Neural progenitor cell (in vitro differentiated cells): ENCODE measurements around the gene TUBA3E. TPM values are rescaled to one million over a fixed set of nuclear protein-coding genes. Genes with fewer than 3 reads are reported as not detected.
"Not testable (repeated sequence)": the region's sequence is repeated elsewhere in the genome, so short reads cannot be mapped to it uniquely, and the experiment has no call there.

Source experiments
- DNase-seq: peaks from one replicate; pipeline ENCODE4 v3.0.0-alpha.2; 2016; ENCODE audit warnings: low spot score
- H2AFZ ChIP-seq: fragments of 200-600 bp; sonication (generic); replicated peaks from 2 replicates; pipeline ENCODE4 v1.6.1; 2016; ENCODE audit warnings: antibody characterized with exemption
- H3F3A ChIP-seq: fragments of 200-600 bp; sonication (generic); 2 replicates; pipeline ENCODE4 v1.6.1; 2016; ENCODE audit warnings: antibody characterized with exemption, low read depth
- H3K27ac ChIP-seq: fragments of 200-600 bp; sonication (generic); 2 replicates; pipeline ENCODE4 v1.5.1; 2016; ENCODE audit warnings: mild to moderate bottlenecking
- H3K27me3 ChIP-seq: fragments of 200-600 bp; sonication (generic); 2 replicates; pipeline ENCODE4 v1.6.1; 2016; ENCODE audit warnings: mild to moderate bottlenecking, moderate library complexity
- H3K36me3 ChIP-seq: fragments of 200-600 bp; sonication (generic); 2 replicates; pipeline ENCODE4 v1.5.1; 2016
- H3K4me1 ChIP-seq: fragments of 200-600 bp; sonication (generic); 2 replicates; pipeline ENCODE4 v1.6.1; 2016; ENCODE audit warnings: mixed run types
- H3K4me2 ChIP-seq: fragments of 200-600 bp; sonication (generic); 2 replicates; pipeline ENCODE4 v1.6.1; 2016
- H3K4me3 ChIP-seq: fragments of 200-600 bp; sonication (generic); 2 replicates; pipeline ENCODE4 v1.5.1; 2016
- H3K79me2 ChIP-seq: fragments of 200-600 bp; sonication (generic); 2 replicates; pipeline ENCODE4 v1.6.1; 2016; ENCODE audit warnings: low read depth
- H3K9ac ChIP-seq: fragments of 200-600 bp; sonication (generic); 2 replicates; pipeline ENCODE4 v1.6.1; 2016
- H3K9me3 ChIP-seq: fragments of 200-600 bp; sonication (generic); 2 replicates; pipeline ENCODE4 v1.5.1; 2016; ENCODE audit warnings: low read depth
- H4K20me1 ChIP-seq: fragments of 200-600 bp; sonication (generic); 2 replicates; pipeline ENCODE4 v1.6.1; 2016; ENCODE audit warnings: low read depth
- H3K27ac Mint-ChIP-seq: 3 replicates; pipeline ENCODE4 v1.8.0; 2021; ENCODE audit warnings: mixed read lengths
- H3K27me3 Mint-ChIP-seq: 2 replicates; pipeline ENCODE4 v1.8.0; 2022; ENCODE audit warnings: low read depth, mild to moderate bottlenecking, inconsistent platforms, moderate library complexity, mixed read lengths; ENCODE audit not compliant: insufficient read depth
- H3K36me3 Mint-ChIP-seq: 3 replicates; pipeline ENCODE4 v1.8.0; 2021; ENCODE audit warnings: mixed read lengths
- H3K4me1 Mint-ChIP-seq: 3 replicates; pipeline ENCODE4 v1.8.0; 2021; ENCODE audit warnings: mixed read lengths
- H3K4me3 Mint-ChIP-seq: 3 replicates; pipeline ENCODE4 v1.8.0; 2021; ENCODE audit warnings: mild to moderate bottlenecking, moderate library complexity, mixed read lengths
- H3K9me3 Mint-ChIP-seq: 3 replicates; pipeline ENCODE4 v1.8.0; 2020; ENCODE audit warnings: mixed read lengths
- CTCF ChIP-seq: fragments of 200-600 bp; sonication (generic); IDR thresholded peaks from 2 replicates; pipeline ENCODE4 v1.5.1; 2017; ENCODE audit warnings: antibody characterized with exemption, mild to moderate bottlenecking
- EZH2 ChIP-seq: fragments of 200-600 bp; sonication (generic); IDR thresholded peaks from 2 replicates; pipeline ENCODE4 v1.6.1; 2017; ENCODE audit warnings: antibody characterized with exemption, mild to moderate bottlenecking, moderate library complexity
- EZH2phosphoT487 ChIP-seq: fragments of 200-600 bp; sonication (generic); IDR thresholded peaks from 2 replicates; pipeline ENCODE4 v1.6.1; 2017; ENCODE audit warnings: antibody characterized with exemption
- total RNA-seq: library from RNA; depleted of rRNA; stranded (reverse); fragments of >200 nt; gene quantifications from 2 replicates; pipeline ENCODE4 v1.2.3, GENCODE V29; 2015; ENCODE audit warnings: low replicate concordance

The TUBA3E gene
- total RNA-seq, 1 donor from 2014 or later = not detected

- H3K4me3 Mint-ChIP-seq = no peak overlapping the region
- no peak overlapping the region for H3K27ac Mint-ChIP-seq
- peaks cover 2% of the 10 kb centered on the region for H3K27me3 Mint-ChIP-seq
- Histone ChIP-seq H3K9ac (no peak overlapping the region), H3K4me1 (no peaks in the 10 kb centered on the region), H4K20me1 (peaks cover 22% of the 10 kb centered on the region), H3K4me2 (no peak overlapping the region), H3K36me3 (no peaks in the 10 kb centered on the region), H3K9me3 (no peaks in the 10 kb centered on the region), H3K79me2 (no peaks in the 10 kb centered on the region), H3K27ac (no peak overlapping the region), H3K4me3 (no peak overlapping the region), H3K27me3 (no peaks in the 10 kb centered on the region), H3F3A (no peaks in the 10 kb centered on the region), H2AFZ (no peak overlapping the region)
- no peaks in the 10 kb centered on the region for H3K4me1 Mint-ChIP-seq
- H3K36me3 Mint-ChIP-seq = peaks cover 2% of the 10 kb centered on the region
- no peaks in the 10 kb centered on the region for H3K9me3 Mint-ChIP-seq
- DNase-seq = no peak
- TF ChIP-seq EZH2phosphoT487 (no peak), CTCF (no peak), EZH2 (no peak)
These were observed 41.6 kb downstream of the TUBA3E start for GRCh38 chr2:130156624-130157004.

GRCh38 chr2:130155956-130156623 is 42.1 kb downstream of the TUBA3E start:
- not testable (repeated sequence) for H3K36me3 Mint-ChIP-seq, H3K27me3 ChIP-seq, H3K4me1 ChIP-seq, H3K4me1 Mint-ChIP-seq, H3K9ac ChIP-seq, H3K4me3 ChIP-seq, H3K79me2 ChIP-seq, H3K9me3 ChIP-seq, H3K27ac ChIP-seq, H3K4me3 Mint-ChIP-seq, H3F3A ChIP-seq, H2AFZ ChIP-seq, H3K27ac Mint-ChIP-seq, H3K4me2 ChIP-seq, H3K9me3 Mint-ChIP-seq, H3K27me3 Mint-ChIP-seq, H3K36me3 ChIP-seq
- H4K20me1 ChIP-seq = peaks cover 18% of the 10 kb centered on the region
- peak; percentile 64 for TF ChIP-seq CTCF
- DNase-seq = peak; percentile 79

DNA sequence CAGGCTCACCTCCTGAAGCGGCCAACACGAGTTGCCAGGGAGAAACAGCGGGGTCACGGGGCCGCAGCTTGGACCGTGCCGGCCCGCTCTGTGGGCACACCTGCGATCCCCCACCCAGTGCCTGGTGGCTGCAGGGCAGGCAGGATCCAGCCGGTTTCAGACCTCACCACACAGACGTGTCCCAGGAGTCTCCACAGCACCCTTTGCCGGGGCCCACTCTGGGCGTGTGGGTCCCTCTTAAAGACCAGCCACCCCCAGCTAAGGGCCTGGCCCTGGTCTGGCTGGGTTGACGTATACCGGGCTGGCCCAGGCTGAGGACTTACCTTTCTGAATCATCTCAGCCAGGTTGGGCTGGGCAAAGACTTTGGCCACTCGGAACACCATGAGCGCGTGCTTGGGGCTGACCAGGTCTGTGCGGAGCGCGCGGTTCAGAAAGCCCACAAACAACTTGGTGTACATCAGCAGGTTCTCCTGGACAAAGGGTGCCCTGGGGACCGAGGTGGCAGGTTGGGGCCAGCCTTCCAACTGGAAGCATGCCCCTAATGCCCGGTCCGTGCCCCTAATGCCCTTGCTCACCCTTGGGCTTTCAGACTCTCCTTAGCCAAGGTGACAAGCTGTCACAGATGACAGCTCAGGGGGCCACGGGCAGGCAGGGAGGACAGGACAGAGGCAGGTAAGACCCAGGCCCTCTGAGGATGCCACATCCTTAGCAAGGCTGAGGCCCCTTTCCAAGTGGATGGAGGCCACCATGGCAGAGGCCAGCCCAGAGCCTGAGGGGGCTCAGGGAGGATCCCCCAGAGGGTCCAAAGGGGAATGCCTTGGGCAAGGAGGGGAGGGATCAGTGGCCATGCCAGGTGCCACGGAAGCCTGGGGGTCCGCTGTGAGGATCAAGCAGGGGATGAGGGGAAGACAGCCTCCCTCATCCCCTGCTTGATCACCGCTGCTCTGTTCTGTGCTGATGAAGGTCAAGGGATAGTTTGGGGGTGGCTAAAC is 43.2 kb downstream of the TUBA3E start:
- Histone ChIP-seq H3K4me1 (no peaks in the 10 kb centered on the region), H3K79me2 (no peaks in the 10 kb centered on the region), H3K36me3 (no peaks in the 10 kb centered on the region), H3K9ac (no peak overlapping the region), H4K20me1 (peaks cover 20% of the 10 kb centered on the region), H2AFZ (no peak overlapping the region), H3K4me2 (no peak overlapping the region), H3K27me3 (no peaks in the 10 kb centered on the region), H3F3A (no peaks in the 10 kb centered on the region), H3K27ac (no peak overlapping the region), H3K9me3 (no peaks in the 10 kb centered on the region), H3K4me3 (no peak overlapping the region)
- no peak for DNase-seq
- Mint-ChIP-seq H3K36me3 (peaks cover 2% of the 10 kb centered on the region), H3K9me3 (no peaks in the 10 kb centered on the region), H3K4me3 (no peak overlapping the region), H3K27me3 (peaks cover 7% of the 10 kb centered on the region), H3K27ac (no peak overlapping the region), H3K4me1 (no peaks in the 10 kb centered on the region)
- TF ChIP-seq EZH2 (no peak), CTCF (no peak), EZH2phosphoT487 (no peak)

DNA sequence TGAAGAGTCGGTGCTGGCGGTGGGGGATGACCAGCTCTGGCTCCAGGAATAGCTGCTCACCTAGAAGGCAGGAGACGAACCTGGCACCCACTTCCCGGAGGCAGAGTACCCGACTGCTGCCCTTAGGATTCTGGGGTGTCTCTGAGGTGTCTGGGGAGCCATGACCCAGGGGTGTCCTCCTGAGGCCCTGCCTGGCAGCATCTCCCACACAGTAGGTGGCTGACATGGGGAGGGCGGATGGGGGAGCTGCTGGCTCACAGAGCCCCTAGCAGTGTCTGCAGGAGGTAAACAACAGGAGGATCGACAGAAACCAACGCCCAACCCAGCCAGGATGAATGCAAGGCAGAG is 43.8 kb downstream of the TUBA3E start:
- not testable (repeated sequence) for DNase-seq, H2AFZ ChIP-seq, H3K4me1 ChIP-seq, H3K9me3 ChIP-seq, H3K4me3 ChIP-seq, H3K27me3 Mint-ChIP-seq, H3K27me3 ChIP-seq, H3K36me3 Mint-ChIP-seq, H3K4me1 Mint-ChIP-seq, H3K79me2 ChIP-seq, H3K4me3 Mint-ChIP-seq, H3K4me2 ChIP-seq, H3K27ac ChIP-seq, H3K9me3 Mint-ChIP-seq, H3K27ac Mint-ChIP-seq, H3K9ac ChIP-seq, H3K36me3 ChIP-seq, H3F3A ChIP-seq
- peaks cover 23% of the 10 kb centered on the region for H4K20me1 ChIP-seq

DNA sequence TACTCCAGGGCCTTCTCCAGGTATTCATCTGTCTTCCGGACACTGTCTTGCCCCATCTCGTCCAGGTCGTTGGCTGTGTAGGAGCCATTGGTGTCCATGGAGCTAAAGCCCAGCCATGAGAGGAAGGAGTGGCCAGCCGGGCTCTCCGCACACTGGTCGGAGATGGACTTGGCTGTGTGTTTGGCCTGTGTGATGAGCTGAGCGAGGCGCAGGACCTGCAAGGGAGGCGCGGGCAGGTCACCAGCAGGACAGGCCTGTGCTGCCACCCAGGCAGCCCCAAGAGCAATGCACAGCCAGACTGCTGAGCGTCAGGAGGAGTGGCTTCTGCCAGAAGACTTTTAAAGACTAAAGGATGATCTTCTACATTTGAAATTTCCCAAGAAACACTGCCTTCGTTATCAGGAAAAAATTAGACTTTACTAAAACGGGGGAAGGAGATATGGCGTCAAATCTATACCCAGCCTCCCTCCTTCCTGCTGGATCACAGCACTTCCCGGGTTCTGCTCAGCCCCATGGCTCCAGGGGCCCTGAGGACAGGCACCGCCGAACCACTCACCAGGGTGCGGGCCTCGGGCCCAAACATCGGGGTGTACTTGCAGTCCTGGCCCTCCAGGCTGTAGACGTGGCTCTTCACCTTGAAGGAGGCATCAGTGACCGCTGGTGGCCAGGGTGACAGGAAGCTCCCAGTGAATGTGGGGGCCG is 44.4 kb downstream of the TUBA3E start:
- H3K4me3 ChIP-seq, H3K9me3 Mint-ChIP-seq, H3K36me3 Mint-ChIP-seq, DNase-seq, H3K4me1 Mint-ChIP-seq, H3K4me3 Mint-ChIP-seq, H2AFZ ChIP-seq, H3F3A ChIP-seq, H3K27ac ChIP-seq, H3K27ac Mint-ChIP-seq, H3K36me3 ChIP-seq, H3K27me3 ChIP-seq, H3K4me2 ChIP-seq, H3K4me1 ChIP-seq, H3K27me3 Mint-ChIP-seq, H3K9me3 ChIP-seq, H3K79me2 ChIP-seq, H3K9ac ChIP-seq: not testable (repeated sequence)
- H4K20me1 ChIP-seq = peaks cover 25% of the 10 kb centered on the region
